SJSA1 (cell line): ENCODE results near the gene YY1. TPM values are rescaled to one million over a fixed set of nuclear protein-coding genes. Genes with fewer than 3 reads are reported as not detected.
A peak's percentile ranks its signal among the peaks of the same experiment; 100 is the strongest.

ENCODE experiments used
- DNase-seq, 2 experiments: peaks; one replicate each; pipeline ENCODE4 v3.0.0-alpha.2; 2015 to 2020; ENCODE audit warnings: low spot score in 2 of 2, low read depth in 1 of 2
- H3K27ac ChIP-seq: fragments of 250-450 bp; sonication (Bioruptor Pico); 2 replicates; pipeline ENCODE4 v1.5.1; 2020; ENCODE audit warnings: mild to moderate bottlenecking, moderate library complexity
- H3K27me3 ChIP-seq: fragments of 250-450 bp; sonication (Bioruptor Pico); replicated peaks from 2 replicates; pipeline ENCODE4 v1.5.1; 2020; ENCODE audit warnings: mild to moderate bottlenecking, moderate library complexity
- H3K36me3 ChIP-seq: fragments of 250-450 bp; sonication (Bioruptor Pico); 2 replicates; pipeline ENCODE4 v1.5.1; 2020; ENCODE audit warnings: mild to moderate bottlenecking
- H3K4me1 ChIP-seq: fragments of 250-450 bp; sonication (Bioruptor Pico); replicated peaks from 2 replicates; pipeline ENCODE4 v1.6.1; 2021; ENCODE audit warnings: mild to moderate bottlenecking
- H3K4me3 ChIP-seq: fragments of 250-450 bp; sonication (Bioruptor Pico); 2 replicates; pipeline ENCODE4 v1.5.1; 2020; ENCODE audit warnings: mild to moderate bottlenecking
- H3K9me3 ChIP-seq: fragments of 250-450 bp; sonication (Bioruptor Pico); replicated peaks from 2 replicates; pipeline ENCODE4 v1.5.1; 2020; ENCODE audit warnings: mild to moderate bottlenecking
- total RNA-seq: library from RNA; depleted of rRNA; stranded (reverse); fragments of >200 nt; shearing (Covaris generic); gene quantifications from 2 replicates; pipeline ENCODE4 v1.2.3, GENCODE V29; 2014; rRNA removed

YY1 gene
- 41.1 and 49.0 TPM in 2 replicates for total RNA-seq

DNA sequence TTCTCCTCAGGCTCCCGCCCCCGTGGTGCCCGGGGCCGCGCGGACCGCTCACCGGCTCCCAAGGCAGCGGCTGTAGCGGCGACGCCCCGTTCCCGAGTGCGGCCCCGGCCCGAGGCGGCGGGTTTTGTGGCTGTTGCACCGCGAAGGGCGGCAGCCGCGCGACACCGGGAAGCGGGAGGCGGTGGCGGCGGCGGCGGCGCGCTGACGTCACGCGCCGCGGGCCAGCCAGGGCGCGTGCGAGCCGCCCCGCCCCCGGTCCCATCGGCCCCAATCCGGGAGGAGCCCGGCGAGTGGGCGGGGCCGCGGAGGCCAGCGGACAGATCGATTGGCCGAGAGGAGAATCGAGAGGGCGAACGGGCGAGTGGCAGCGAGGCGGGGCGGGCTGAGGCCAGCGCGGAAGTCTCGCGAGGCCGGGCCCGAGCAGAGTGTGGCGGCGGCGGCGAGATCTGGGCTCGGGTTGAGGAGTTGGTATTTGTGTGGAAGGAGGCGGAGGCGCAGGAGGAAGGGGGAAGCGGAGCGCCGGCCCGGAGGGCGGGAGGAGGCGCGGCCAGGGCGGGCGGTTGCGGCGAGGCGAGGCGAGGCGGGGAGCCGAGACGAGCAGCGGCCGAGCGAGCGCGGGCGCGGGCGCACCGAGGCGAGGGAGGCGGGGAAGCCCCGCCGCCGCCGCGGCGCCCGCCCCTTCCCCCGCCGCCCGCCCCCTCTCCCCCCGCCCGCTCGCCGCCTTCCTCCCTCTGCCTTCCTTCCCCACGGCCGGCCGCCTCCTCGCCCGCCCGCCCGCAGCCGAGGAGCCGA, at the start of gene YY1:
Gene YY1 (plus strand): TSS at position 726 of the 792 bp plus-strand sequence. CDS start 101 bp downstream, outside the sequence.
- H3K4me3 ChIP-seq = peak within 1 kb of the TSS; percentile 98
- DNase-seq = peak; percentile 94 to 98
- H3K27me3 ChIP-seq = no peaks in the 10 kb centered on the region
- H3K4me1 ChIP-seq = peaks cover 12% of the 10 kb centered on the region
- H3K9me3 ChIP-seq = 0 out of 2 replicates have a peak, but pooled peaks cover 7% of the 10 kb centered on the region
- peaks cover 53% of the 10 kb centered on the region for H3K36me3 ChIP-seq
- H3K27ac ChIP-seq = peak within 1 kb of the TSS; percentile 97

DNA sequence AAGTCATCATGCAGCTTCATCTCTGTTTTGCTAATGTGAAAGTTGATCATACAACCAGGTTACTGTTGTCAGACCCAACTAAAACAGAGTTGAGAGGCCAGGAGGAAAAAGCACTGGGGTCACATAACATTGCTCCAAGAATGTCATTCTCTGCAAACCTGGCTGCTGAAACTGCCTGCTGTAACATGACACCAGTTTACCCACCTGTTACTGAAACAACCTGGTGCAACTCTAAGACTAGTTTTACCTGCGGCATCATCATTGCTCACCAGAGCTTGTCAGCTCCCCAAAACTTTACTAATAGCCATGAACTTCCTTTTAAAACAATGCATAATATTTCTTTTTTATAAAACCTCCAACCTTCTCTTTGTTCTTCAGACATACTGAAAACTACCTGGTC, 48.8 kb upstream of the YY1 start:
- Histone ChIP-seq H3K27ac (no peak overlapping the region), H3K9me3 (no peaks in the 10 kb centered on the region), H3K27me3 (no peaks in the 10 kb centered on the region), H3K4me1 (peaks cover 14% of the 10 kb centered on the region), H3K4me3 (no peak overlapping the region), H3K36me3 (no peaks in the 10 kb centered on the region)
- no peak for DNase-seq

DNA sequence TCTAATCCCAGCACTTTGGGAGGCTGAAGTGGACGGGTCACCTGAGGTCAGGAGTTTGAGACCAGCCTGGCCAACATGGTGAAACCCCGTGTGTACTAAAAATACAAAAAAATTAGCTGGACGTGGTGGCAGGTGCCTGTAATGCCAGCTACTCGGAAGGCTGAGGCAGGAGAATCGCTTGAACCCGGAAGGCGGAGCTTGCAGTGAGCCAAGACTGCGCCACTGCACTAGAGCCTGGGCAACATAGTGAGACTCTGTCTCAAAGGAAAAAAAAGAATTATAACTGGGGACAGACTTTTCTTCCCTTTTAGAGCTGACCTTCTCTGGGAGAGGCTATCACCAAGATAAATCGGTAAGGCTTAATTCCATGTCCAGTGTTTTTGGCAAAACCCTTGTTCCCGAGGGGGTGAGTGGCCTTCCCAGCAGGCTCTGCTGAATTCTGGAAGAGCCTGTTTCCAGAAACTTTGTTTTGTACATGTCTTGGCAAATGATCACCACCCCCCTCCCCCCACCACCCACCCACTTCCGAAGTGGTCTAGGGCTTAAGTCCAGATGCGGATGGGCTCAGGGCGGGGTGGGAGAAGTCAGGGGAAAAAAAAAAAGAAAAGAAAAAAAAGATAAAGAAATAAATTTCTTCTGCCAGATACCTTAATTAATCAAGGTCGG, 47.2 kb upstream of the YY1 start:
- Histone ChIP-seq H3K4me1 (peaks cover 14% of the 10 kb centered on the region), H3K27me3 (no peaks in the 10 kb centered on the region), H3K9me3 (no peaks in the 10 kb centered on the region), H3K4me3 (no peak overlapping the region), H3K36me3 (no peaks in the 10 kb centered on the region), H3K27ac (no peak overlapping the region)
- no peak for DNase-seq

DNA sequence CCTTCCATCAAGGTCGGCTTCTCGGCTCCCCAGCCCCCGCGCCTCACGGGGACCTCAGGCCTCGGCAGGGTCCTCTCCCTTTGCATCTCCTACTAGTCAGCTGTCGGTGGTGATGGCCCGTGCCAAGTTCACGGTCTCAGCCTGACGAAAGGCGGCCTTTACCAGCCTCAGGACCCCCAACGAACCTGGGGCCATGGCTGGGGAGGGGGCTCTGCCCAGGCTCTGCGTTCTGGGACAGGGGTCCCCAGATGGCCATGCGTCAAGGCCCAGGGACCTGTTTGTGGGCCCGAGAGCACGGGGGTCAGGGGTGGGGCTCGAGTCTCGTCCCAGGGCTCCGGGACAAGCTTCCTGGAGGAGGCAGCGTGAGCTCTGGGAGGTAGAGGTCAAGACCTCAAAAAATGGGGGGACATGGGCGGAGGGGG, 46.7 kb upstream of the YY1 start:
- Histone ChIP-seq H3K4me3 (peak overlapping the region; percentile 27), H3K9me3 (no peaks in the 10 kb centered on the region), H3K27ac (peak overlapping the region; percentile 68), H3K27me3 (no peaks in the 10 kb centered on the region), H3K4me1 (peaks cover 14% of the 10 kb centered on the region), H3K36me3 (no peaks in the 10 kb centered on the region)
- DNase-seq = peak in 1 of 2 experiments; percentile 5

DNA sequence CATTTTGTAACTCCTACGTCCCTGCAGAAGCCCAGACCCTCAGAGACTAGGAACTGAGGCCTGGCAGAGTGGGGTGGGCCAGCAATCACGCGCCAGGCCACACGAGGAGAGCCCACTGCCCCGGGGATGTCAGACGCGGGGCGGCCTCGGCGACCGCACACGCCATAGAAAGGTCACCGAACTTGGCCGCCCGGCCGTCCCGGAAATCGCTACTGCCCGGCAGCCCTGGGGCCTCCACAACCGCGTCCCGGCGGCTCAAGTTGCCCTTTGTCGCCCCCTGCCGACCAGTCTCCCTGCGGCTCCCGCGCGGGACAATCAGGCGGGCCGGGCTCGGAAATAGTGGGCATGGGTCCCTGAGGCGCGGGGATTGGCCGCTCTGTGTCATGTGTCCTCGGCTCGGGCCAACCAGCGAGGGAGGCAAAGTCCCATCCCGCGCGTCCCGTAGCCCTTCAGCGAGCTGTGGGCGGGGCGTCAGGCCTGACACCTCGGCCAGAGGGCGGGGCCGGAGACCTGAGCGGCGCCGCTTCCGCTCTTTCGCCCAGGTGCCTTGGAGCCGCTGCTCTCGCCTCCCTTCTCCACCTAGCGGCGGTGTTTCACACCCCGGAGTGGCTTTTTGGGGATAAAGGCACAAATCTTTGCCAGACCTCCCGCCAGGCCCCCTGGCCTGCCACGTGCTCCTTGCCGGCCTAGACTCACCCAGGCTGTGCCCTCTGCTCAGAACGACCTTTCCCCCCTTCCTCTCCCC, 46.1 kb upstream of the YY1 start:
- Histone ChIP-seq H3K27me3 (no peaks in the 10 kb centered on the region), H3K36me3 (no peaks in the 10 kb centered on the region), H3K4me3 (peak overlapping the region; percentile 27), H3K27ac (peak overlapping the region; percentile 68), H3K4me1 (peaks cover 14% of the 10 kb centered on the region), H3K9me3 (no peaks in the 10 kb centered on the region)
- peak; percentile 91 to 97 for DNase-seq

DNA sequence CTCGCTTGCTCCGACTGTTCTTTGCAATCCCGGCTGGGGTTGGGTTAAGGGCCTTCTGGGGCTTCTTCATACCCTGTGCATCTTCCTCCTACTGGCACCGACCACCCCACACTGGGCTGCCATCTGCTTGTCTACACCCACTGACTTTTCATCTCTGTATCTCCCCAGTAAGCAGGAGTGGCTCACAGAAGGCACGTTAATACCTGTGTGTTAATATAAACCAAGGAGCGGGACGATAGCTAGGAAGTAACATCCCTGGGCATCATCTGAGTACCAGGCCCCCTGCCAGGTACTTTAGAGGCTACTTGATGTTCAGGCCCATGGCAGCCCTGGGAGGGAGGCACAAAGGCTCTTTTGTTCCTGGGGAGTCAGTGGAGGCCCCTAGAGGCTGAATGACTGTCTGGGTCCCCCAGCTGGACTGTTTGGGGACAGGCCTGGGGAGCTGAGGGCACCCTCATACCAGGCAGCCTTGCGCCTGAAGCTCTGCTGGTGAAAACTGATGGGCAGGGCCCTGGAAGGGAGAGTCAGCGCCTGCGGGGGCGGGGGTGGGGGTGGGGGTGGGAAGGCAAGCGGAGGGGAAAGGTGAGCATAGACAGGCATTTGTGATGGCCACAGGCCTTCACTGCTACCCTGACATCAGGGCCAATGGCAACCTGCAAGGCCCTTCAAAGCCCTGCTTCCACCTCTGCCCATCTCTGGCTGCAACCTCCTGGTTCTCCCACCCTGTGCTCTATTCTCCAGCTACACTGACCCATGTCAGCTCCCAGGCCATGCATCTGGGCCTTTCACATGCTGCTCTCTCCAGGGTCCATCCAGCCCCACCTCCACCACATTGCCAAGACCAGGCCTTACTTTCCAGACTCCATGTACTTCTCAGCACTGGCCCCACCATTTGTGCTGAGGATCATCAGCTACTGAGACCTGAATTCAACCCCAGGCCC, 45.3 kb upstream of the YY1 start:
- H3K27ac ChIP-seq = no peak overlapping the region
- no peaks in the 10 kb centered on the region for H3K9me3 ChIP-seq
- no peaks in the 10 kb centered on the region for H3K27me3 ChIP-seq
- no peak for DNase-seq
- H3K4me3 ChIP-seq = peak overlapping the region; percentile 27
- peaks cover 14% of the 10 kb centered on the region for H3K4me1 ChIP-seq
- no peaks in the 10 kb centered on the region for H3K36me3 ChIP-seq

DNA sequence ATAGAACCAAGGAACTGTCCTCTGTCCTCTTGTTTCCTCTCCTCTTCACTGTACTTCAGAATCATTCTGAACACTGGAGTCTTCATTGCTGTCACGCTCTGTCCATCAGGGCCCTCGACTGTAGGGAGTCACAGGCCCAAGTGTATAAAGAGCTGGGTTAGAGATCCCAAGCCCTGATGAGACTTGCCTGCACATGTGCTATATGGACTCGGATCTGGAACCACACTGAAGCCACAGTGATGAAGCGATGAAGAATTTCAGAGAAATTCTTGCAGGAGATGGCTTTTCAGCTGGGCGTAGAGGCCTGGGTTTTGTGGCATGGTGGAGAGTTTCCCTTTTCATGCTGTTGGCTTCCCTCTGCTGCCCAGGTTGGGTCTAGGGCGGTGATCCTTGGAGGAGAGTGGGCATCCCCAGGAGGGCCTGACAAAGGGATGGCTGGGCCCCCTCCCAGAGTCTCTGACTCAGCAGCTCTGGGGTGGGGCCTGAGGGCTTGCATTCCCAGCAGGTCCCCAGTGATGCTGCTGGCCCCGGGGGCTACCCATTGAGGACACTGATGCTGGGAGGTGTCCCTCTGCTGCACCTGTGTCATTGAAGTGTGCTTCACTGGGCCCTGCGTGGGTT, 39.6 kb upstream of the YY1 start:
- Histone ChIP-seq H3K9me3 (no peaks in the 10 kb centered on the region), H3K36me3 (no peaks in the 10 kb centered on the region), H3K27ac (no peak overlapping the region), H3K27me3 (no peaks in the 10 kb centered on the region), H3K4me1 (no peaks in the 10 kb centered on the region), H3K4me3 (no peak overlapping the region)
- DNase-seq = no peak

DNA sequence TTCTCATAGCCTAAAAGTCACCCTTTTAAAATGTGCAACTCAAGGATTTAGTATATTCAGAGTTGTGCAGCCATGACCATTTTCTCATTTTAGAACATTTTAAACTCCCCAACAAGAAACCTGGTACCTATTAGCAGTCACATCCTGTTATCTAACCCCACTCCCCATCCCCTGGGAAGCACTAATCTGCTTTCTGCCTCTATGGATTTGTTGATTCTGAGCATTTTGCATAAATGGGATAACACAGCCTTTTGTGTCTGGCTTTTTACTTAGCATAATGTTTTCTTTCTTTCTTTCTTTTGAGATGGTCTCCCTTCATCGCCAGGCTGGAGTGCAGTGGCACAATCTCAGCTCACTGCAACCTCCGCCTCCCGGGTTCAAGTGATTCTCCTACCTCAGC, 38.6 kb upstream of the YY1 start:
- Histone ChIP-seq H3K36me3 (no peaks in the 10 kb centered on the region), H3K9me3 (no peaks in the 10 kb centered on the region), H3K27ac (no peak overlapping the region), H3K4me1 (no peaks in the 10 kb centered on the region), H3K27me3 (no peaks in the 10 kb centered on the region), H3K4me3 (no peak overlapping the region)
- DNase-seq = no peak

DNA sequence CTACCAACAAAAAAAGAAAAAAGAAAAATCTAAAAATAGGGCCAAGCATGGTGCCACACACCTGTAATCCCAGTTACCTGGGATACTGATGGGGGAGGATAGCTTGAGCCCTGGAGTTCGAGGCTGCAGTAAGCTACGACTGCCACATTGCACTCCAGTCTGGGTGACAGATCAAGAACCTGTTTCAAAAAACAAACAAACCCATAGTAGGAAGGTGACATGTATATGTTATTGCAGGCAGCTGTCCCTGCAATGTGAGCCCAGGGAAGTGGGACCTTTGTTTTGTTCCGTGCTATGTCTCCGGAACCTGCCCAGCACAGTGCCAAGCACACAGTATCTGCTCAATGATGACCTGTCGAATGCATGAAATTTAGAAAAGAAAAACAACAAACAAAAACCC, 37.2 kb upstream of the YY1 start:
- Histone ChIP-seq H3K27me3 (no peaks in the 10 kb centered on the region), H3K4me3 (no peak overlapping the region), H3K27ac (no peak overlapping the region)

DNA sequence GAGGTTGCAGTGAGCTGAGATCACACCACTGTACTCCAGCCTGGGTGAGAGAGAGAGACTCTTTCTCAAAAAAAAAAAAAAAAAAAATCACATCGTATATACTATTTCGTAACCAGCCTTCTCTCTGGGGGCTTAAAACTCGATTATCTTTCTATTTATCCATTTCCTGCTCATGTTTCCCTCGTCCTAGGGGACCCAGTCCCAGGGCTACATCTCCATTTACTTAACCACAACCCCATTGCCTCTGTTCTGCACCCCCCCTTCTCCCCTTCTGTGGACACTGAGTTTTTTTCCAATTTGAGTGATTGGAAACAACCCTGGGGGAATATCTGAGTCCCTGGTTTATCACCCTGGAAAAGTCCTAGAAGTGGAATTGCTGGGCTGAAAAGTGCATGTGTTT, 36.2 kb upstream of the YY1 start:
- Histone ChIP-seq H3K36me3 (no peaks in the 10 kb centered on the region), H3K9me3 (no peaks in the 10 kb centered on the region), H3K4me1 (no peaks in the 10 kb centered on the region), H3K4me3 (no peak overlapping the region), H3K27ac (no peak overlapping the region), H3K27me3 (no peaks in the 10 kb centered on the region)
- no peak for DNase-seq

More for the DNA sequence above, 37.2 kb upstream of the YY1 start:
- DNase-seq = no peak
- Histone ChIP-seq H3K36me3 (no peaks in the 10 kb centered on the region), H3K4me1 (no peaks in the 10 kb centered on the region), H3K9me3 (no peaks in the 10 kb centered on the region)

DNA sequence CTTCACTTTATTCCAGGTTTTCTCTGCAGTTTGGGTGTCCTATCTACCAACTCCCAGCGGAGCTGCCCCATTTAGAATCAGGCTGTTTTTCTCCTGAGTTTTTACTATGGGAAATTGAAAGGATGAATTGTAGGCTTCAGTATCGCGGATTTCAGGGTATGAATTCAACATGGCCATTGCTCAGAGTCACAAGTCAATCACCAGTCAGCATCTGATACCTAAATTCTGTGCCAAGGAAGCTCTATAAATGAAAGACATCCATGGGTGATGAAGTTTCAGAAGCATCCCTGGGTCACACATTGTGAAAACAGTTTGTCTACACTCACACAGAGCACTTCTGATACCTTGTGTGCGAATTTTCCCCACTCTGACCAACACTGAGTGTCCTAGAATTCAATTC, 35.8 kb upstream of the YY1 start:
- Histone ChIP-seq H3K9me3 (no peaks in the 10 kb centered on the region), H3K4me3 (no peak overlapping the region), H3K4me1 (no peaks in the 10 kb centered on the region), H3K36me3 (no peaks in the 10 kb centered on the region), H3K27me3 (no peaks in the 10 kb centered on the region), H3K27ac (no peak overlapping the region)
- DNase-seq = no peak

DNA sequence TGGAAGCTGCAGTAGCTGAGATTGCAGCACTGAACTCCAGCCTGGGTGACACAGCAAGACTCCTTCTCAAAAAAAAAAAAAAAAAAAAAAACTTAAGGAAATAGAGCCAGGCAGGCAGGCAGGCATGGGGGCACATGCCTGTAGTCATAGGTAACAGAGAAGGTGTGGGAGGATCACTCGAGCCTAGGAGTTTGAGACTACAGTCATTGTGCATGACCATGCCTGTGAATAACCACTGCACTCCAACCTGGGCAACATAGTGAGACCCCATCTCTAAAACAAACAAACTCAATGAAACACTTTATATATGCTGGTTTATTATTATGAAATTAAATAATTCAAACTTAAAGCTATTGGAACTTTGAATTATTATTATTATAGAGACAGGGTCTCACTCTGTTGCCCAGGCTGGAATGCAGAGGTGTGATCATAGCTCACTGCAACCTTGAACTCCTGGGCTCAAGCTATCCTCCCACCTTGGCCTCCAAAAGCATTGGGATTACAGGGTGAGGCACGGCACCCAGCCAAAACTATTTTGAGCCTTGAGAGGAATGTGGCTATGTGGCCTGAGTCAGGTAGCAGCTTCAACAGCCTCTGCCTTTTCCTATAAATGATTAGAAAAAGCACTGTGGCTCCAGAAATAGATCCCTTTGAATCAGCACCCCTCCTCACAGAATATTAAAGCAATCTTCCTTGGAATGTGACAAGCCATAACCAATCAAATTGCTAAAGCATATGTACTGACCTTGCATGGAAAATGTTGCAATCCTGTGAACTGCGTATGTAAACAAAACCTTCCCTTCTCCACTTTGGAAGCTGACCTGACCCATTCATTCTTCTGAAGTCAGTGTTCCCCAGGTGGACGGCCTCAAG, 34.7 kb upstream of the YY1 start:
- Histone ChIP-seq H3K4me3 (no peak overlapping the region), H3K4me1 (no peaks in the 10 kb centered on the region), H3K9me3 (no peaks in the 10 kb centered on the region), H3K27ac (no peak overlapping the region), H3K36me3 (no peaks in the 10 kb centered on the region), H3K27me3 (no peaks in the 10 kb centered on the region)
- DNase-seq = no peak
